PC-3 (cell line): Measurements from ENCODE around the gene USP48. TPM values are rescaled to one million over a fixed set of nuclear protein-coding genes. Genes with fewer than 3 reads are reported as not detected.
"Not testable (repeated sequence)": the region's sequence is repeated elsewhere in the genome, so short reads cannot be mapped to it uniquely, and the experiment has no call there.

Experiments used
- ATAC-seq: fragments of 200-7000 bp; cut with Tn5 transposase; 2 replicates; pipeline ENCODE4 v1.9.1; 2020; ENCODE audit warnings: mild to moderate bottlenecking, moderate library complexity
- BruUV-seq: library from RNA; stranded (reverse); fragments of 400-500 nt; replicated peaks from 2 replicates; lab custom pipeline; 2021; lab: Mats Ljungman, UMichigan
- CTCF ChIA-PET: fragments of 300-600 bp; sonication (Branson Sonifier 250); formaldehyde crosslinking; loops from one replicate; lab custom pipeline; 2022; ENCODE audit warnings: antibody characterized with exemption; lab: Charles Lee
- POLR2A ChIA-PET: fragments of 300-600 bp; sonication (Branson Sonifier 250); formaldehyde crosslinking; loops from one replicate; lab custom pipeline; 2022; ENCODE audit warnings: antibody characterized with exemption; ENCODE audit not compliant: unreplicated experiment; lab: Charles Lee
- DNase-seq: peaks from one replicate; pipeline ENCODE4 v3.0.0-alpha.2; 2015
- H2AFZ ChIP-seq: fragments of 300-600 bp; sonication (generic); 2 replicates; pipeline ENCODE4 v1.6.0; 2016; ENCODE audit warnings: antibody characterized with exemption, low read length
- H3F3A ChIP-seq: fragments of 300-600 bp; sonication (generic); one replicate; pipeline ENCODE4 v1.6.0; 2017; ENCODE audit warnings: antibody characterized with exemption, low read length, control low read depth, mild to moderate bottlenecking; ENCODE audit not compliant: unreplicated experiment
- H3K27ac ChIP-seq: fragments of 300-600 bp; sonication (generic); 2 replicates; pipeline ENCODE4 v1.5.1; 2016; ENCODE audit warnings: mild to moderate bottlenecking, low read length
- H3K27me3 ChIP-seq: fragments of 300-600 bp; sonication (generic); 2 replicates; pipeline ENCODE4 v1.6.1; 2016; ENCODE audit warnings: low read length, mixed read lengths
- H3K36me3 ChIP-seq: fragments of 300-600 bp; sonication (generic); 2 replicates; pipeline ENCODE4 v1.6.1; 2016; ENCODE audit warnings: low read depth, mixed run types, low read length, mixed read lengths
- H3K4me1 ChIP-seq: fragments of 300-600 bp; sonication (generic); 2 replicates; pipeline ENCODE4 v1.5.1; 2016; ENCODE audit warnings: low read length; ENCODE audit not compliant: insufficient read depth
- H3K4me2 ChIP-seq: fragments of 300-600 bp; sonication (generic); 2 replicates; pipeline ENCODE4 v1.6.0; 2016; ENCODE audit warnings: low read length
- H3K4me3 ChIP-seq: fragments of 300-600 bp; sonication (generic); 2 replicates; pipeline ENCODE4 v1.5.1; 2016; ENCODE audit warnings: mild to moderate bottlenecking, low read length, mixed read lengths
- H3K79me2 ChIP-seq: fragments of 300-600 bp; sonication (generic); 2 replicates; pipeline ENCODE4 v1.6.1; 2017; ENCODE audit warnings: low read length, mixed read lengths
- H3K9ac ChIP-seq: fragments of 300-600 bp; sonication (generic); 2 replicates; pipeline ENCODE4 v1.6.0; 2016; ENCODE audit warnings: mild to moderate bottlenecking, low read length
- H3K9me2 ChIP-seq: fragments of 300-600 bp; sonication (generic); replicated peaks from 2 replicates; pipeline ENCODE4 v1.6.1; 2016; ENCODE audit warnings: mixed run types, low read length, mixed read lengths
- H3K9me3 ChIP-seq: fragments of 300-600 bp; sonication (generic); 2 replicates; pipeline ENCODE4 v1.6.1; 2016; ENCODE audit warnings: low read length, mixed read lengths
- H4K20me1 ChIP-seq: fragments of 300-600 bp; sonication (generic); 2 replicates; pipeline ENCODE4 v1.6.1; 2016; ENCODE audit warnings: low read length, mixed read lengths
- CTCF ChIP-seq: fragments of 300-600 bp; sonication (generic); conservative IDR thresholded peaks from 2 replicates; pipeline ENCODE4 v1.5.1; 2017; ENCODE audit warnings: antibody characterized with exemption, low read depth, mild to moderate bottlenecking, low read length
- EZH2 ChIP-seq: fragments of 300-600 bp; sonication (generic); IDR thresholded peaks from one replicate; pipeline ENCODE4 v1.6.1; 2017; ENCODE audit warnings: antibody characterized with exemption, mild to moderate bottlenecking, low read length; ENCODE audit not compliant: unreplicated experiment
- EZH2phosphoT487 ChIP-seq: fragments of 300-600 bp; sonication (generic); IDR thresholded peaks from 2 replicates; pipeline ENCODE4 v1.6.1; 2018; ENCODE audit warnings: mild to moderate bottlenecking, antibody characterized with exemption, low read length, borderline replicate concordance
- intact Hi-C: fragments of 100-400 bp; cut with micrococcal nuclease; formaldehyde crosslinking; loops from 2 replicates; pipeline ENCODE4 v1.9.0; 2023
- total RNA-seq: library from RNA; depleted of rRNA; stranded (reverse); fragments of >200 nt; gene quantifications from 2 replicates; pipeline ENCODE4 v1.2.3, GENCODE V29; 2014

The USP48 gene
- total RNA-seq, 1 experiment from 2014 or later, result 33.3 TPM

- H2AFZ ChIP-seq, result no peak overlapping the region
- no peaks in the 10 kb centered on the region for H3K79me2 ChIP-seq
- ChIA-PET CTCF (no interaction called here), POLR2A (no interaction called here)
- H3K9ac ChIP-seq, result no peak overlapping the region
- BruUV-seq, result no TSS peak
- no peaks in the 10 kb centered on the region for H3K9me2 ChIP-seq
- H3K4me1 ChIP-seq, result peaks cover 28% of the 10 kb centered on the region
- no peaks in the 10 kb centered on the region for H3K27me3 ChIP-seq
- no peak overlapping the region for H3K4me2 ChIP-seq
- H3K9me3 ChIP-seq, result no peaks in the 10 kb centered on the region
- TF ChIP-seq EZH2 (no peak), CTCF (no peak), EZH2phosphoT487 (no peak)
- no peak overlapping the region for H3K4me3 ChIP-seq
- H3K27ac ChIP-seq, result no peak overlapping the region
- DNase-seq (no peak), ATAC-seq (peak; percentile 10; the same call in 1 of the 2 replicates)
- no peaks in the 10 kb centered on the region for H3K36me3 ChIP-seq
- no peaks in the 10 kb centered on the region for H4K20me1 ChIP-seq
- intact Hi-C loops, result no loop called here
- H3F3A ChIP-seq, result no peaks in the 10 kb centered on the region
These were observed 150.7 kb downstream of the USP48 start for GRCh38 chr1:21631944-21632887.

- intact Hi-C loops, H3K4me3 ChIP-seq, CTCF ChIA-PET, H3F3A ChIP-seq, POLR2A ChIA-PET, DNase-seq, H3K79me2 ChIP-seq, H3K27ac ChIP-seq, H2AFZ ChIP-seq, H3K36me3 ChIP-seq, BruUV-seq, ATAC-seq, H4K20me1 ChIP-seq, H3K27me3 ChIP-seq, H3K4me2 ChIP-seq, H3K9me3 ChIP-seq, H3K9me2 ChIP-seq, H3K9ac ChIP-seq: not testable (repeated sequence)
- H3K4me1 ChIP-seq, result peaks cover 34% of the 10 kb centered on the region
These were observed 151.4 kb downstream of the USP48 start for GRCh38 chr1:21631590-21631943.

- ATAC-seq, result no peak
- Histone ChIP-seq H3K9me2 (no peaks in the 10 kb centered on the region), H3K9me3 (no peaks in the 10 kb centered on the region), H3K4me2 (no peak overlapping the region), H4K20me1 (no peaks in the 10 kb centered on the region), H3K27ac (no peak overlapping the region), H2AFZ (no peak overlapping the region), H3K4me1 (peaks cover 42% of the 10 kb centered on the region), H3K36me3 (no peaks in the 10 kb centered on the region), H3F3A (no peaks in the 10 kb centered on the region), H3K79me2 (no peaks in the 10 kb centered on the region), H3K9ac (no peak overlapping the region), H3K27me3 (no peaks in the 10 kb centered on the region), H3K4me3 (no peak overlapping the region)
- ChIA-PET CTCF (no interaction called here), POLR2A (no interaction called here)
- intact Hi-C loops, result no loop called here
- no TSS peak for BruUV-seq
- TF ChIP-seq EZH2, result no peak
- TF ChIP-seq EZH2phosphoT487, result no peak
- no peak for DNase-seq
These were observed 152.2 kb downstream of the USP48 start for GRCh38 chr1:21630571-21631343.
